NCI-H187 treated with DMSO at 0.1 percent for 48 hours (cell line): Measurements from ENCODE around the gene ATP1A3.

Experiments
- DNase-seq: peaks from one replicate; lab custom pipeline; 2025; lab: John Stamatoyannopoulos, UW

Gene ATP1A3

GRCh38 chr19:41928754-41929535 lies 65.1 kb downstream of the ATP1A3 start:
- no peak for DNase-seq

GRCh38 chr19:41928221-41928683 lies 65.8 kb downstream of the ATP1A3 start, which contains the start of gene ERFL:
ERFL (minus strand) TSS chr19:41928449; CDS start chr19:41912919, 15,530 bp downstream.
- DNase-seq: no peak

GRCh38 chr19:41927497-41928192 lies 66.4 kb downstream of the ATP1A3 start:
- no peak for DNase-seq

GRCh38 chr19:41926763-41927496 lies 67.1 kb downstream of the ATP1A3 start:
- no peak for DNase-seq

- DNase-seq: no peak
These were observed 67.8 kb downstream of the ATP1A3 start for GRCh38 chr19:41926028-41926762.

- no peak for DNase-seq
These were observed 68.6 kb downstream of the ATP1A3 start for GRCh38 chr19:41925208-41926003.

- DNase-seq: no peak
These were observed 69.6 kb downstream of the ATP1A3 start for GRCh38 chr19:41924151-41925145.

GRCh38 chr19:41923045-41923788 lies 70.8 kb downstream of the ATP1A3 start:
- DNase-seq: no peak

GRCh38 chr19:41922585-41922984 lies 71.4 kb downstream of the ATP1A3 start:
- DNase-seq: no peak

GRCh38 chr19:41921577-41922576 lies 72.2 kb downstream of the ATP1A3 start:
- no peak for DNase-seq

- no peak for DNase-seq
These were observed 73.0 kb downstream of the ATP1A3 start for GRCh38 chr19:41920882-41921576.

- no peak for DNase-seq
These were observed 73.9 kb downstream of the ATP1A3 start for GRCh38 chr19:41919948-41920712.

- no peak for DNase-seq
These were observed 75.3 kb downstream of the ATP1A3 start for GRCh38 chr19:41918653-41919244.

GRCh38 chr19:41918095-41918494 lies 75.9 kb downstream of the ATP1A3 start:
- DNase-seq: no peak

GRCh38 chr19:41917676-41918075 lies 76.4 kb downstream of the ATP1A3 start:
- DNase-seq: no peak
